NT2/D1 (cell line): ENCODE measurements around the gene PKN1.

Experiments used
- SUZ12 ChIP-seq: IDR thresholded peaks from 2 replicates; pipeline ENCODE4 v1.6.1; 2011; ENCODE audit not compliant: insufficient read length, insufficient read depth; ENCODE audit errors: extremely low read depth
- ZNF274 ChIP-seq: IDR thresholded peaks from 2 replicates; pipeline ENCODE4 v1.6.1; 2011; ENCODE audit warnings: mild to moderate bottlenecking, low read depth, low read length

DNA sequence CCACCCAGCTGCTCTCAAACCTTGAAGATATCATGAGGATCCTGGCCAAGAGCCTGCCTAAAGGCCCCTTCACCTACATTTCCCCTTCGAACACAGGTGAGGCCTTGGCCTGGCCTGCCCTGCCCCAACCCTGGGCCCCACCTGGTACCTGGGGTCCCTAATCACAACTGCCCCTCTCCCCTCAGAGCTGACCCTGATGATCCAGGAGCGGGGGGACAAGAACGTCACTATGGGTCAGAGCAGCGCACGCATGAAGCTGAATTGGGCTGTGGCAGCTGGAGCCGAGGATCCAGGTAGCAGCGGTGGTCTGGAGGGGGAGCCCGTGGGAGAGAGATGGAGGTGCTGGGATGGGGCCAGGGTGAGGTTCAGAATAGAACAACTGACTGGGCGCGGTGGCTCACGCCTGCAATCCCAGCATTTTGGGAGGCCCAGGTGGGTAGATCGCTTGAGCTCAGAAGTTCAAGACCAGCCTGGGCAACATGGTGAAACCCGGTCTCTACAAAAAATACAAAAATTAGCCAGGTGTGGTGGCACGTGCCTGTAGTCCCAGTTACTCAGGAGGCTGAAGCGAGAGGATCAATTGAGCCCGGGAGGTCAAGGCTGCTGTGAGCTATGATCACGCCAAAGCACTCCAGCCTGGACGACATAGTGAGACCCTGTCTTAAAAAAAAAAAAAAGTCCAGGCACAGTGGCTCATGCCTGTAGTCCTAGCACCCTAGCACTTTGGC is 31.5 kb upstream of the PKN1 start:
- no peak for TF ChIP-seq ZNF274
- no peak for TF ChIP-seq SUZ12
